BLaER1 treated with 17β-estradiol and CSF1 and Interleukin-3, amounts not matched to agents 10 nM and 100 nM (cell line): Measurements from ENCODE around the gene KCNJ6.
"Not testable (repeated sequence)": the region's sequence is repeated elsewhere in the genome, so short reads cannot be mapped to it uniquely, and the experiment has no call there.

ENCODE experiments used
- H3K27ac ChIP-seq, 11 experiments: shearing (Covaris generic); formaldehyde crosslinking; 2 replicates each; pipeline ENCODE4 v1.8.1; 2022
- H3K27me3 ChIP-seq, 11 experiments: shearing (Covaris generic); formaldehyde crosslinking; 2 replicates each; pipeline ENCODE4 v1.8.1; 2022
- H3K36me3 ChIP-seq, 11 experiments: shearing (Covaris generic); formaldehyde crosslinking; 2 replicates each; pipeline ENCODE4 v1.8.1; 2022
- H3K4me1 ChIP-seq, 10 experiments: shearing (Covaris generic); formaldehyde crosslinking; 2 replicates each; pipeline ENCODE4 v1.8.1; 2022
- H3K4me2 ChIP-seq, 11 experiments: shearing (Covaris generic); formaldehyde crosslinking; 2 replicates each; pipeline ENCODE4 v1.8.1; 2022
- H3K4me3 ChIP-seq, 10 experiments: shearing (Covaris generic); formaldehyde crosslinking; 2 replicates each; pipeline ENCODE4 v1.8.1; 2022
- H3K9ac ChIP-seq, 11 experiments: shearing (Covaris generic); formaldehyde crosslinking; 2 replicates each; pipeline ENCODE4 v1.8.1; 2022
- H3K9me3 ChIP-seq, 11 experiments: shearing (Covaris generic); formaldehyde crosslinking; replicated peaks in 1 of 11; 2 replicates each; pipeline ENCODE4 v1.8.1; 2022
- H4K20me1 ChIP-seq, 11 experiments: shearing (Covaris generic); formaldehyde crosslinking; 2 replicates each; pipeline ENCODE4 v1.8.1; 2022
- Cebpa-rat ChIP-seq, 11 experiments: shearing (Covaris generic); IDR thresholded peaks; 2 replicates each; pipeline ENCODE4 v1.8.1; 2022

The KCNJ6 gene

DNA sequence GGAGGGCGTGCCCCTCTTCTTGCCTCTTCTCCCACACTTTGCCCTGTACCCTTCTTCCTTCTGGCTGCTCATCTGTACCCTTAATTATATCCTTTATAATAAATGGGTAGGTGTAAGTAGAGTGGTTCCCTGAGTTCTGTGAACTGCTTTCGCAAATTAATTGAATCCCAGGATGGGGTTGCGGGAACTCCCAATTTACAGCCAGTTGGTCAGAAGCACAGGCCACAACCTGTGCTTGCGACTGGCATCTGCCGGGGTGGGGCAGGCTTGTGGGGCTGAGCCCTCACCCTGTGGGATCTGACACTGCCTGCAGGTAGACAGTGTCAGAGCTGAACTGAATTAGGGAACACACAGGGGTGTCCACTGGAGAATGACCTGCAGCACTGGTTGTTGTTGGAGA, 244.9 kb downstream of the KCNJ6 start:
- H4K20me1 ChIP-seq: no peaks in the 10 kb centered on the region
- no peak overlapping the region for H3K4me2 ChIP-seq
- H3K9me3 ChIP-seq: peaks cover 0 to 18% (median 9%) of the 10 kb centered on the region in 11 experiments; a peak in 19 of 22 replicates
- no peak overlapping the region for H3K9ac ChIP-seq
- no peaks in the 10 kb centered on the region for H3K36me3 ChIP-seq
- H3K27me3 ChIP-seq: no peaks in the 10 kb centered on the region
- H3K4me1 ChIP-seq: peaks cover 0 to 6% (median 0%) of the 10 kb centered on the region in 10 experiments; a peak in 2 of 20 replicates
- no peak for TF ChIP-seq Cebpa-rat (IDR thresholded peaks at IDR 0.05)
- no peak overlapping the region for H3K4me3 ChIP-seq
- no peak overlapping the region for H3K27ac ChIP-seq

DNA sequence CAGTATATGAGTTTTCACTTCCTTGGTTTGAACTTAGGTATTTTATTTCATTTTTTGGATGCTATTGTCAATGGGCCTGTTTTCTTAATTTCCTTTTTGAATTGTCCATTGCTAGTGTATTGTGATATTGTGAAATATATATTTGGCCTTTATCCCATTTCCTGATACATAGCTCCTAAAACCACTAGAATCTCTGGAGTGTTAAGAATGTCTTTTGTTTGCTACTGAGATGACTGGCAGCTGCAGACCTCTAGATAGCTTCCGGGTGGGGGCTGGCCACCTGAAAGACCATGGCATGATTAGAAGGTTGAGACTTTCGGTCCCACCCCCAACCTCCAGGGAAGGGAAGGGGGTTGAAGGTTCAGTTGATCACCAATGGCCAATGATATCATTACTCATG, 245.4 kb downstream of the KCNJ6 start:
- Histone ChIP-seq H3K4me1 (peaks cover 0 to 6% (median 0%) of the 10 kb centered on the region in 10 experiments; a peak in 2 of 20 replicates), H3K27me3 (no peaks in the 10 kb centered on the region), H3K9me3 (peaks cover 5 to 23% (median 14%) of the 10 kb centered on the region in 11 experiments), H3K9ac (no peak overlapping the region), H3K27ac (no peak overlapping the region), H4K20me1 (no peaks in the 10 kb centered on the region), H3K4me2 (no peak overlapping the region), H3K36me3 (no peaks in the 10 kb centered on the region), H3K4me3 (no peak overlapping the region)
- TF ChIP-seq Cebpa-rat (IDR thresholded peaks at IDR 0.05): no peak

DNA sequence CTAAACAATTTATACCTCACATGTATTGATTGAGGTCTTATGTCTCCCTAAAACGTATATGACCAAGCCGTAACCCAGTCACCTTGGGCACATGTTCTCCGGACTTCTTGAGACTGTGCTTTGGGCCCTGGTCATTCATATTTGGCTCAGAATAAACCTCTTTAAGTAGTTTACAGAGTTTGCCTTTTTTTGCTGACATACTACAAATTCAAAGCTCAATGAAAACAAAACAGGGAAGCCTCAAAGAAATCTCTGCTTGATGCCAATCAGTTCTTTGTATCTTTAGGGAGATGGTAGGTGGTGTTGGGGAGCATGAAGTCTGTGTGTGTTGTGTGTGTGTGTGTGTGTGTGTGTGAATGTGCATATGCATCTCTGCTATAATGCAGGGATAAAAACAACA, 247.0 kb downstream of the KCNJ6 start:
- Histone ChIP-seq H3K4me1 (peaks cover 0 to 6% (median 0%) of the 10 kb centered on the region in 10 experiments; a peak in 2 of 20 replicates), H3K27me3 (no peaks in the 10 kb centered on the region), H3K4me3 (no peak overlapping the region), H3K4me2 (no peak overlapping the region), H3K27ac (no peak overlapping the region), H4K20me1 (no peaks in the 10 kb centered on the region), H3K9me3 (peaks cover 17 to 36% (median 27%) of the 10 kb centered on the region in 11 experiments), H3K36me3 (no peaks in the 10 kb centered on the region), H3K9ac (no peak overlapping the region)
- TF ChIP-seq Cebpa-rat (IDR thresholded peaks at IDR 0.05): no peak

DNA sequence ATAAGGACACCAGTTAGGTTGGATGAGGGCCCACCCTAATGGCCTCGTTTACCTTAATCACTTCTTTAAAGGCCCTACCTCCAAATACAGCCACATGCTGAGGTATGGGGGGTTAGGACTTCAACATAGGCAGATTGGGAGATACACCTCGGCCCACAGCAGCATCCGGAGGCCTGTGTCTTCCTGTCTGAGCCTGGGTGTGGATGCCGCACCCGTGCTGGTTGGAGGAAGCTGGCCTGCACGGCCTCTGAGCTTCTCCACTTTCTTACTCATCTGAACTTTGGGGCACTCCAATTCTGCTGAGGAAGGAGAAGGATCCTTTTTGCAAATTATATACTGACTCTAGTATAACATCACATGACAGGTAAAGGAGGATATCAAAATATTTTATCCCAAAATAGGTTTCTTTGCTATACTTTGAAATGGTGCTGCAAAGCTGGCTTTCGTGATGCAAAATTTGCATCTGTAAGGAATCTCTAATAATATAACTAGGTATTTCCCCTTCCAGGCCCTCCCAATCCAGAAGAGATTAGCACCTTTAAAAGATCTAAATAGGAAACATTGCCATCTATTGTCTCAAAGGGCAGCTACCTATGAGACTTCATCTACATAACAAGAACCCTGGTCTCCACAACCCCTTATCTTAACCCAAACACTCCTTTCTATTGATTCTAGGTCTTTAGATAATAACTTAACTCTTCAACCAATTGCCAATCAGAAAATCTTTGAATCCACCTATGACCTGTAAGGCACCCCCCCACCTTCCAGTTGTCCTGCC, 247.6 kb downstream of the KCNJ6 start:
- Histone ChIP-seq H4K20me1 (no peaks in the 10 kb centered on the region), H3K9ac (no peak overlapping the region), H3K27me3 (no peaks in the 10 kb centered on the region), H3K4me1 (peaks cover 0 to 6% (median 0%) of the 10 kb centered on the region in 10 experiments; a peak in 2 of 20 replicates), H3K4me2 (no peak overlapping the region; a peak in 2 of 22 replicates), H3K4me3 (no peak overlapping the region), H3K9me3 (peaks cover 17 to 36% (median 27%) of the 10 kb centered on the region in 11 experiments), H3K36me3 (no peaks in the 10 kb centered on the region), H3K27ac (no peak overlapping the region)
- no peak for TF ChIP-seq Cebpa-rat (IDR thresholded peaks at IDR 0.05)

DNA sequence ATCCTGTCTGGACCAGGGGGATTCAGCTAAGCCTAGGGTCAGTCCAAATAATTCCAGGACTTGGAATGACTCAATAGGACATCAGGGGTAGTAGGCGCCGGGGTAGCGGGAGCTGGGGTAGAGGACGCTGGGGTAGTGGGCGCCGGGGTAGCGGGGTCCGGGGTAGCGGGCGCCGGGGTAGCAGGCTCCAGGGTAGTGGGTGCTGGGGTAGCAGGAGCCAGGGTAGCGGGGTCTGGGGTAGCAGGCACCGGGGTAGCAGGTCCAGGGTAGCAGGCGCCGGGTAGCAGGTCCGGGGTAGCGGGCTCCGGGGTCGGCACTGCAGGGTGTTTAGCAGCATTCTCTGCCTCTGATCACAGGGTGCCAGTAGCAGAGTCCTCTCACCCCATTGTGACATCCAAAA, 248.9 kb downstream of the KCNJ6 start:
- Histone ChIP-seq H4K20me1 (no peaks in the 10 kb centered on the region), H3K36me3 (no peaks in the 10 kb centered on the region), H3K4me1 (peaks cover 0 to 6% (median 0%) of the 10 kb centered on the region in 10 experiments; a peak in 2 of 20 replicates), H3K4me2 (no peak overlapping the region), H3K27me3 (no peaks in the 10 kb centered on the region), H3K4me3 (no peak overlapping the region), H3K9ac (no peak overlapping the region), H3K9me3 (peaks cover 17 to 36% (median 27%) of the 10 kb centered on the region in 11 experiments), H3K27ac (no peak overlapping the region)
- TF ChIP-seq Cebpa-rat (IDR thresholded peaks at IDR 0.05): no peak

DNA sequence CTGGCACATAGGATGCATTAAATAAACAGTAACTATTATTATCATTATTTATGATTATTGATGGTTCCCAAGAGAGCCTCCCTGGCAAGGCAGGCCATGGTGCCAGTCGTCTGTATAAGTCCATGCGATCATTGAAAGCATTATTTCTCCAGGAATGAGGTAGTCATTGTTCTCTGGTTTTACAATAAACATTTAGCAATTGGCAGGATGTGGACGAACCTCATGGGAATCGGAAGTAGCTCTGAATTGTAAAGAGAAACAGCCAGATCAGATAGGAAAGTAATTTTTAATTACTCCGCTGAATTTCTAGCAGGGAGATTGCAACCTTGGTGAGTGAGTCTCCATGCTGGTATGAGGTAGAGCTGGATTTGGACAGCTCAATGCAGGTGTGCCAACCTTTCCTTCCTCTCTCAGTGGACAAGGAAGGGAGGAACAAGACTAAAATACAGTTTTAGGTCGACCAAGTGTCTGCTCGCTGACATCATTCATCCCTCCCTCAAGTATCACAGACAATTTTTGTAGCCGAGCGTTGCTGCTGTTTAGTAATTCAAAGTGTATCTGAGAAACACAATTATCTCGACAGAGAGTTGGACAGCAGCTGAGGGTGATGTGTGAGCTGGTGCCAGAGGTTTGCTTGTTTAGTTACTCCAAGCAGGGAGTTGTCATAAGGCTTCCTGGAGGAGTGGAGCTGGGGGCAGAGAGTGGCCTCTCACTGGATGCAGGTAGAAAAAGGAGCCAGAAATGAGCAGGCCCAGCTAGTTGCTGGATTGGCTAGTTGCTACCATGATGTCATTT, 250.8 kb downstream of the KCNJ6 start:
- Histone ChIP-seq H3K4me3 (no peak overlapping the region), H3K27me3 (no peaks in the 10 kb centered on the region), H3K4me1 (peaks cover 0 to 6% (median 0%) of the 10 kb centered on the region in 10 experiments; a peak in 2 of 20 replicates), H3K36me3 (no peaks in the 10 kb centered on the region), H4K20me1 (no peaks in the 10 kb centered on the region), H3K9ac (no peak overlapping the region), H3K4me2 (no peak overlapping the region), H3K9me3 (peaks cover 17 to 36% (median 27%) of the 10 kb centered on the region in 11 experiments), H3K27ac (no peak overlapping the region)
- TF ChIP-seq Cebpa-rat (IDR thresholded peaks at IDR 0.05): no peak

DNA sequence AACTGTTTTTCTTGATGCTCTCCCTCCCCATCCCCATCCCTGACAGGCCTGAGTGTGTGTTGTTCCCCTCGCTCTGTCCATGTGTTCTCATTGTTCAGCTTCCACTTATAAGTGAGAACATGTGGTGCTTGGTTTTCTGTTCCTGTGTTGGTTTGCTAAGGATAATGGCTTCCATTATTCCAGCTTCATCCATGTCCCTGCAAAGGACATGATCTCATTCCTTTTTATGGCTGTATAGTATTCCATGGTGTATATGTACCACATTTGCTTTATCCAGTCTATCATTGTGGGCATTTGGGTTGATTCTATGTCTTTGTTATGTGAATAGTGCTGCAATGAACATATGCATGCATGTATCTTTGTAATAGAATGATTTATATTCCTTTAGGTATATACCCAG, 254.0 kb downstream of the KCNJ6 start:
- not testable (repeated sequence) for H3K4me2 ChIP-seq, H3K4me3 ChIP-seq, H3K36me3 ChIP-seq, H3K9ac ChIP-seq, H3K4me1 ChIP-seq, H4K20me1 ChIP-seq, H3K27ac ChIP-seq, H3K27me3 ChIP-seq
- peaks cover 17 to 25% (median 20%) of the 10 kb centered on the region in 11 experiments for H3K9me3 ChIP-seq

DNA sequence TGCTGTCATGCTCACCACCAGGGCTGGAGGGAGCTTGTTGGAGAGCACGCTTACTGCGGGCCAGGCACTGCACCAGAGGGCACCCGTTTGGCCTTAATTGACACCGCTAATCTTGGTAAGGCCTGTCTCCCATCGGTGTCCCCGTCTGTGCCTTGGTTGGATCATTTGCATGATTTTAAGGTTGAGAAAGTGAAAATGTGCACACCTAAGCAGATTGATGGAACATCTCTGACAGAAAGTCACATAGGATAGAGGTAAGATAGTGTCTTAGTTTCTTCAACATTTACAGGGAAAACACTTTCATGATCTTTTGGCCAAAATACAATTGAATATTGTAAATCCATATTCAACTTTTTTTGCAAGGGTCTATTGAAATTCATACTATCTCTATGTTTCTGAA, 255.5 kb downstream of the KCNJ6 start:
- no peak overlapping the region for H3K4me2 ChIP-seq
- H3K9ac ChIP-seq: no peak overlapping the region
- peaks cover 9 to 16% (median 12%) of the 10 kb centered on the region in 11 experiments for H3K9me3 ChIP-seq
- H3K36me3 ChIP-seq: no peaks in the 10 kb centered on the region
- no peak overlapping the region for H3K4me3 ChIP-seq
- H4K20me1 ChIP-seq: no peaks in the 10 kb centered on the region
- no peaks in the 10 kb centered on the region for H3K27me3 ChIP-seq
- TF ChIP-seq Cebpa-rat (IDR thresholded peaks at IDR 0.05): no peak
- no peak overlapping the region for H3K27ac ChIP-seq
- peaks cover 0 to 8% (median 0%) of the 10 kb centered on the region in 10 experiments; a peak in 6 of 20 replicates for H3K4me1 ChIP-seq

DNA sequence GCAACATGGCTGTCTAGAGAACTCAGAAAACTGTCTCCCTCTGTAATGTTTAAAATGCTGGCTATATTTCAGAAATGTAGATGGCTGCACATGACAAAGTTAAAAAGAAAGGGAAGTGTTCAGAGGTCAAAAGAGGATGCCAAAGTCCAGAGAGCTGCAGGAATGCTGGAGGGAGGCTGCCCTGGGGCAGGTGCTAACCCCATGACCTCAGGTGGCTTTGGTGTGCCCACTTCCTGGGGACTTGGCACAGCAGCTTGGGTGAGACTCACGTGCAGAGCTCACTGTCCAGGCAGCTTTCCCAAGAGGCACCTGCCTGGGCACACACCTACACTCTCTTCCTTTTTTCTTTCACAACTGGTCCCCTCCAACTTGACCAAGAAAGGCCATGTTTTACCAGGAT, 256.4 kb downstream of the KCNJ6 start:
- Histone ChIP-seq H3K4me3 (no peak overlapping the region), H3K4me1 (peaks cover 0 to 16% (median 0%) of the 10 kb centered on the region in 10 experiments; a peak in 6 of 20 replicates), H3K4me2 (no peak overlapping the region), H3K36me3 (no peaks in the 10 kb centered on the region), H3K9ac (no peak overlapping the region), H3K27me3 (no peaks in the 10 kb centered on the region), H4K20me1 (no peaks in the 10 kb centered on the region), H3K9me3 (peaks cover under 1 to 8% (median 3%) of the 10 kb centered on the region in 11 experiments; a peak in 16 of 22 replicates), H3K27ac (no peak overlapping the region)
- no peak for TF ChIP-seq Cebpa-rat (IDR thresholded peaks at IDR 0.05)
